GOT3 (cell line): ENCODE data around the gene TNS2.

Experiments used
- DNase-seq: peaks from one replicate; lab custom pipeline; 2025; ENCODE audit warnings: mixed read lengths; lab: John Stamatoyannopoulos, UW

Gene TNS2

GRCh38 chr12:53113951-53114350 is 64.1 kb downstream of the TNS2 start:
- no peak for DNase-seq
